ENCODE data around the gene CREB5.
A peak's percentile ranks its signal among the peaks of the same experiment; 100 is the strongest.

Gene CREB5

GRCh38 chr7:28748346-28748745 is 336.0 kb downstream of the CREB5 start:
- no peak for DNase-seq (ENCODE audit: low read depth)

GRCh38 chr7:28748933-28749584 is 336.7 kb downstream of the CREB5 start:
- no peak for DNase-seq (ENCODE audit: low read depth)

- DNase-seq (ENCODE audit: low read depth), result no peak
Measured at GRCh38 chr7:28749638-28750037, 337.3 kb downstream of the CREB5 start.

GRCh38 chr7:28750981-28751380 is 338.7 kb downstream of the CREB5 start:
- no peak for DNase-seq (ENCODE audit: low read depth)

- DNase-seq (ENCODE audit: low read depth), result no peak
Measured at GRCh38 chr7:28753613-28754012, 341.3 kb downstream of the CREB5 start.

- no peak for DNase-seq (ENCODE audit: low read depth)
Measured at GRCh38 chr7:28754027-28754426, 341.7 kb downstream of the CREB5 start.

GRCh38 chr7:28754447-28754846 is 342.1 kb downstream of the CREB5 start:
- DNase-seq (ENCODE audit: low read depth), result no peak

- peak; percentile 67 for DNase-seq (ENCODE audit: low read depth)
Measured at GRCh38 chr7:28755255-28755654, 342.9 kb downstream of the CREB5 start.

GRCh38 chr7:28758186-28758585 is 345.9 kb downstream of the CREB5 start:
- no peak for DNase-seq (ENCODE audit: low read depth)

- no peak for DNase-seq (ENCODE audit: low read depth)
Measured at GRCh38 chr7:28759475-28759971, 347.2 kb downstream of the CREB5 start.

- no peak for DNase-seq (ENCODE audit: low read depth)
Measured at GRCh38 chr7:28761505-28761904, 349.2 kb downstream of the CREB5 start.

GRCh38 chr7:28762651-28763050 is 350.3 kb downstream of the CREB5 start:
- no peak for DNase-seq (ENCODE audit: low read depth)

- no peak for DNase-seq (ENCODE audit: low read depth)
Measured at GRCh38 chr7:28766359-28766758, 354.0 kb downstream of the CREB5 start.

- peak; percentile 79 for DNase-seq (ENCODE audit: low read depth)
Measured at GRCh38 chr7:28767356-28767755, 355.0 kb downstream of the CREB5 start.

GRCh38 chr7:28768577-28769147 is 356.3 kb downstream of the CREB5 start:
- peak; percentile 77 for DNase-seq (ENCODE audit: low read depth)

GRCh38 chr7:28771906-28772622 is 359.7 kb downstream of the CREB5 start:
- DNase-seq (ENCODE audit: low read depth), result no peak

GRCh38 chr7:28773423-28774145 is 361.3 kb downstream of the CREB5 start:
- no peak for DNase-seq (ENCODE audit: low read depth)

- no peak for DNase-seq (ENCODE audit: low read depth)
Measured at GRCh38 chr7:28774261-28774988, 362.1 kb downstream of the CREB5 start.

GRCh38 chr7:28776463-28777157 is 364.3 kb downstream of the CREB5 start:
- no peak for DNase-seq (ENCODE audit: low read depth)

GRCh38 chr7:28778786-28779185 is 366.5 kb downstream of the CREB5 start:
- DNase-seq (ENCODE audit: low read depth), result no peak

- DNase-seq (ENCODE audit: low read depth), result no peak
Measured at GRCh38 chr7:28779954-28780353, 367.6 kb downstream of the CREB5 start.
